Left ventricle myocardium inferior (tissue), 1 donor: Measurements from ENCODE around the gene CRADD. TPM values are rescaled to one million over a fixed set of nuclear protein-coding genes. Genes with fewer than 3 reads are reported as not detected.
A peak's percentile ranks its signal among the peaks of the same experiment; 100 is the strongest.

Experiments used
- DNase-seq: peaks from one replicate; pipeline ENCODE4 v3.0.0-alpha.2; 2020
- H3K27ac ChIP-seq: fragments of 200-600 bp; replicated peaks from 2 replicates; pipeline ENCODE4 v1.8.0; 2021
- H3K27me3 ChIP-seq: fragments of 200-600 bp; 2 replicates; pipeline ENCODE4 v1.8.0; 2021; ENCODE audit warnings: low read depth
- H3K36me3 ChIP-seq: fragments of 200-600 bp; 2 replicates; pipeline ENCODE4 v1.8.0; 2021
- H3K4me1 ChIP-seq: fragments of 200-600 bp; 2 replicates; pipeline ENCODE4 v1.8.0; 2021
- H3K4me3 ChIP-seq: fragments of 200-600 bp; 2 replicates; pipeline ENCODE4 v1.8.0; 2021; ENCODE audit warnings: mild to moderate bottlenecking, moderate library complexity
- H3K9me3 ChIP-seq: fragments of 200-600 bp; replicated peaks from 2 replicates; pipeline ENCODE4 v1.8.0; 2021
- CTCF ChIP-seq: fragments of 200-600 bp; IDR thresholded peaks from 2 replicates; pipeline ENCODE4 v1.8.0; 2021; ENCODE audit warnings: antibody characterized with exemption, mild to moderate bottlenecking, borderline replicate concordance
- intact Hi-C: fragments of 100-400 bp; cut with micrococcal nuclease; formaldehyde crosslinking; loops from one replicate; pipeline ENCODE4 v1.11.0; 2022
- total RNA-seq: library from RNA; stranded (reverse); fragmentation: NEBNext Ultra II Directional; extraction: Animal tissue kit (Norgen Biotek cat#: 25700); gene quantifications from one replicate; pipeline ENCODE4 v1.2.1, GENCODE V29; 2021
- donor health status: DM: no; HTN: yes; CAD: no; lungs with severe emphysema.

The CRADD gene
- total RNA-seq, 1 donor from 2014 or later, result 46.4 TPM

- intact Hi-C loops, result no loop called here
- Histone ChIP-seq H3K36me3 (no peaks in the 10 kb centered on the region), H3K4me3 (no peak overlapping the region), H3K27me3 (no peaks in the 10 kb centered on the region), H3K27ac (no peak overlapping the region), H3K9me3 (no peaks in the 10 kb centered on the region), H3K4me1 (peaks cover 82% of the 10 kb centered on the region)
- DNase-seq, result no peak
- TF ChIP-seq CTCF, result no peak
Observed at GRCh38 chr12:93745286-93745685, 68.1 kb downstream of the CRADD start.

- no peak for TF ChIP-seq CTCF
- H3K27me3 ChIP-seq, result no peaks in the 10 kb centered on the region
- H3K27ac ChIP-seq, result peak overlapping the region; percentile 44
- H3K4me3 ChIP-seq, result no peak overlapping the region
- no peaks in the 10 kb centered on the region for H3K36me3 ChIP-seq
- intact Hi-C loops, result no loop called here
- peaks cover 85% of the 10 kb centered on the region for H3K4me1 ChIP-seq
- no peaks in the 10 kb centered on the region for H3K9me3 ChIP-seq
- DNase-seq, result no peak
Observed at GRCh38 chr12:93746572-93747168, 69.5 kb downstream of the CRADD start.

GRCh38 chr12:93748672-93749383 lies 71.7 kb downstream of the CRADD start:
- DNase-seq, result no peak
- no peaks in the 10 kb centered on the region for H3K36me3 ChIP-seq
- H3K9me3 ChIP-seq, result peaks cover 3% of the 10 kb centered on the region
- H3K4me1 ChIP-seq, result peaks cover 72% of the 10 kb centered on the region
- no peak overlapping the region for H3K27ac ChIP-seq
- no peaks in the 10 kb centered on the region for H3K27me3 ChIP-seq
- no peak overlapping the region for H3K4me3 ChIP-seq
- TF ChIP-seq CTCF, result no peak
- intact Hi-C loops, result no loop called here

- Histone ChIP-seq H3K4me1 (peaks cover 67% of the 10 kb centered on the region), H3K27ac (no peak overlapping the region), H3K9me3 (peaks cover 3% of the 10 kb centered on the region), H3K27me3 (no peaks in the 10 kb centered on the region), H3K4me3 (no peak overlapping the region), H3K36me3 (no peaks in the 10 kb centered on the region)
- DNase-seq, result no peak
- intact Hi-C loops, result no loop called here
- TF ChIP-seq CTCF, result no peak
Observed at GRCh38 chr12:93749515-93749914, 72.3 kb downstream of the CRADD start.

GRCh38 chr12:93750056-93750455 lies 72.9 kb downstream of the CRADD start:
- Histone ChIP-seq H3K4me3 (no peak overlapping the region), H3K36me3 (no peaks in the 10 kb centered on the region), H3K27me3 (no peaks in the 10 kb centered on the region), H3K4me1 (peaks cover 64% of the 10 kb centered on the region), H3K27ac (no peak overlapping the region), H3K9me3 (peaks cover 3% of the 10 kb centered on the region)
- intact Hi-C loops, result no loop called here
- DNase-seq, result no peak
- TF ChIP-seq CTCF, result no peak
